Mucosa of rectum (tissue), 2 donors: ENCODE measurements around the gene CA12.

Experiments
- H3K27ac ChIP-seq, 2 donors: one replicate each; pipeline ENCODE4 v1.7.0; 2013; ENCODE audit warnings: inconsistent platforms in 2 of 2, low read depth in 2 of 2, low read length in 2 of 2
- H3K27me3 ChIP-seq, 2 donors: one replicate each; pipeline ENCODE4 v1.7.0; 2013; ENCODE audit warnings: low read length in 2 of 2; ENCODE audit not compliant: control insufficient read depth in 2 of 2, insufficient read depth in 2 of 2
- H3K36me3 ChIP-seq, 2 donors: one replicate each; pipeline ENCODE4 v1.7.0; 2013; ENCODE audit warnings: low read length in 2 of 2; ENCODE audit not compliant: control insufficient read depth in 2 of 2, insufficient read depth in 2 of 2
- H3K4me1 ChIP-seq, 2 donors: one replicate each; pipeline ENCODE4 v1.7.0; 2013; ENCODE audit warnings: low read length in 2 of 2, mild to moderate bottlenecking in 1 of 2; ENCODE audit not compliant: control insufficient read depth in 2 of 2, insufficient read depth in 2 of 2
- H3K4me3 ChIP-seq, 2 donors: one replicate each; pipeline ENCODE4 v1.7.0; 2013; ENCODE audit warnings: low read length in 2 of 2
- H3K9ac ChIP-seq, 2 donors: one replicate each; pipeline ENCODE4 v1.7.0; 2013; ENCODE audit warnings: low read length in 2 of 2, low read depth in 1 of 2, mild to moderate bottlenecking in 1 of 2
- H3K9me3 ChIP-seq, 2 donors: one replicate each; pipeline ENCODE4 v1.7.0; 2013; ENCODE audit warnings: low read length in 2 of 2; ENCODE audit not compliant: control insufficient read depth in 2 of 2
- donor health status: healthy.
- donor health status: Normal muscosa, but diverticular disease.

The CA12 gene

DNA sequence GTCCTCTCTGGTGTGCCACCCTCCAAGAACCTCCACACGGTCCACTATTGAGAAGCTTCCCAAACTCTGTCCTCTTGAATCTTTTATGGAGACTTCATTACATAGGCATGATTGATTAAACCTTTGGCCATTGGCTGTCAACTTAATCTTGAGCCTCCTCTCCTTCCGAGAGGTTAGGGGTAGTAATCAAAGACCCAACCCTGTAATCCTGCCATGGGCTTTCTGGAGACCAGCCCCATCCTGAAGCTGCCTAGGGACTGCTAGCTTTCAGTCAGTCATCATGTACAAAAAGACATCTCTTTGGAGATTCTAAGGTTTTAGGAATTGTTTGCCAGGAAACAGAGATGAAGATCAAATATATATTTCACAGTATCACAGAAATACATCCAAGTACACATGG, 67.2 kb downstream of the CA12 start:
- Histone ChIP-seq H3K27ac (no peak overlapping the region), H3K9me3 (no peaks in the 10 kb centered on the region), H3K4me1 (peaks cover 0 to 6% of the 10 kb centered on the region in 2 donors), H3K9ac (no peak overlapping the region), H3K36me3 (no peaks in the 10 kb centered on the region), H3K27me3 (no peaks in the 10 kb centered on the region), H3K4me3 (no peak overlapping the region)

DNA sequence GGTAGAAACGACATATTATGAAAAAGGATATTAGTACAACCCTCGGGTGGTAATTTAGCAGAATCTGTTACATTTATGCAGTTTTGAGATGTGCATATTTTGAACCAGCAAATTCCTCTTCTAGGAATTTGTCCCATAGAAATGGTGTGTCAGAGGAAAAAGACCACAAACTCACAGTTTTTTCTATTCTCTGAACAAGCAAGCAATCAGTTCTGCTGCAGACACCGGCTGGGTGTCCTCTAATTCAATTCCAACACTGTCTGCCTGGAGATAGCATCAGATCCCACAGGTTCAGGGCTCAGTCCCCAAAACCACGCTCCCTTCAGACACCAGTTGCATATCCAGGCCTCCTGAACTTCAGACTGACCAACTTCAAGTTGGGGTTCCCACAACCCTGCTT, 67.8 kb downstream of the CA12 start:
- H3K4me1 ChIP-seq: peaks cover 0 to 4% of the 10 kb centered on the region in 2 donors
- H3K27me3 ChIP-seq: no peaks in the 10 kb centered on the region
- no peak overlapping the region for H3K27ac ChIP-seq
- no peak overlapping the region for H3K4me3 ChIP-seq
- no peaks in the 10 kb centered on the region for H3K9me3 ChIP-seq
- H3K9ac ChIP-seq: no peak overlapping the region
- no peaks in the 10 kb centered on the region for H3K36me3 ChIP-seq

DNA sequence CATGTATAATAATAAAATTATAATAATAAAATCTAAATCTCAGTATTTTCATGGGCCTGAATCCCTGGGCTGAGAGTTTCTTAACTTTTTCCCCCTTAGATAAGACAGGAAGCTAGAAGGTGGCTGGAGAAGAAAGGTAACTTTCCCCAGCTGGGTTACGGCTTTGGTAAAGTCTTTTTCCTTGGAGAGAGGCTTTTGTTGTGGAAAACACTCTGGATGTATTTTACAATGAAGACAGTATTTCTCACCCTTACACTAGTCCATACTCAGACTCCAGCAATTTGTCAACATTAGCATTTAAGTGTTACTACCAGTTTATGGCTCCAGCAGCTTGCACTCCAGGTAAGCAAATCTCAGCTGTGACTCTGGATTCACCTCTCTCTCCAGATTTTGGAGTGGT, 69.4 kb downstream of the CA12 start:
- no peaks in the 10 kb centered on the region for H3K9me3 ChIP-seq
- H3K27me3 ChIP-seq: no peaks in the 10 kb centered on the region
- H3K27ac ChIP-seq: no peak overlapping the region
- no peak overlapping the region for H3K9ac ChIP-seq
- peaks cover 0 to 3% of the 10 kb centered on the region in 2 donors for H3K4me1 ChIP-seq
- no peaks in the 10 kb centered on the region for H3K36me3 ChIP-seq
- H3K4me3 ChIP-seq: no peak overlapping the region

DNA sequence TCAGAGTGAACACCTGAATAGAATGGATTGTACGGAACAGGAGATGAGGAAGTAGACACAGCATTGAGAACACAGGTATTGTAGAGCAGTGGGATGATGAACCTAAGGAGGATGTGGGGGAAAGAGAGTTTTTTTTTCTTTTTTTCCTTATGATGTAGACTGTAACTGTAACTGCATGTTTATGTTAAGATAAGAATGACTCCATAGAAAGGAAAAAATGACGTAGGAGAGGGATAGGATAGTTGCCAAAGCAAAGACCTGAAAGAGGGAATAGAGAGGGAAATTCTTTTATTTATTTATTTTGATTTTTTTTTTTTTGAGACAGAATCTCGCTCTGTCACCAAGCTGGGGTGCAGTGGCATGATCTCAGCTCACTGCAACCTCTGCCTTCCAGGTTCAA, 71.0 kb downstream of the CA12 start:
- Histone ChIP-seq H3K36me3 (peaks cover 0 to 5% of the 10 kb centered on the region in 2 donors), H3K4me1 (no peaks in the 10 kb centered on the region), H3K27me3 (no peaks in the 10 kb centered on the region), H3K4me3 (no peak overlapping the region), H3K9me3 (no peaks in the 10 kb centered on the region), H3K27ac (no peak overlapping the region), H3K9ac (no peak overlapping the region)

DNA sequence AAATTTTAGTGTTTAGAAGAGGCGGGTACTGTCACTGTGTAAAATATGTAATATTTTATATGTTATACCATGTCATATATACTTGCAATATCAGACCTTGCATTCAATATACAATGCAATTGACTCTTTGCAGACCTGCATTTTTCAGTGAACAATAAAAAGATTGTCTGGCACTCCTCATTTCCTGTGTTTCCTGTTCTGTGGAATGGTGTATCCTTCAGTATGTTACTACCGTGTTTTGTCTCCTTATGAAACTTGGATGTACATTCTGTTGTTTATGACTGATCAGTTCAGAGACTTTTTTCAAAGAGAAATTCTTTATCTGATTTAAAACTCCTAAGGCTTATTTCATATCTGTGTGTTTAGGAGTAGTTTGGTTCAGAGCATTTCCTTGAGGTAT, 72.7 kb downstream of the CA12 start:
- peaks cover 0 to 7% of the 10 kb centered on the region in 2 donors for H3K36me3 ChIP-seq
- no peaks in the 10 kb centered on the region for H3K9me3 ChIP-seq
- no peak overlapping the region for H3K4me3 ChIP-seq
- H3K9ac ChIP-seq: no peak overlapping the region
- H3K4me1 ChIP-seq: no peaks in the 10 kb centered on the region
- no peak overlapping the region for H3K27ac ChIP-seq
- H3K27me3 ChIP-seq: no peaks in the 10 kb centered on the region

DNA sequence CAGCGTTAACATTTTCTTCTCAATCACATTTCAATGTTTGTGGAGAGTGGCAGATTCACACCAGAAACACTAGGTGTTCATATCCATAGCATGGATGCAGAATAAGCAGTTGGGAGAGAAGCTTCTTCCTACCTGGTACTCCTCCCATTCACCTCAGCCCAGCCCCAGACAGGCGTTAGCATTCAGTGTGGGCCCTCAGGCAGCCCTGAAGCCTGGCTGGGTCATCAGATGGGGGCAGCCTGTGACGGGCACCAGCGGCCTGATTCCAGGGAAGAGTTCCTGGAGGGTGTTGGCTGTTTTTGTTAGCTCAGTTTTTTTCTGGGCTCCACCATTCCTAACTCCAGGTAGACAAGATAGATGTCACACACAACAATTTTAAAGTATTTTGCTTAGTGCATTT, 73.2 kb downstream of the CA12 start:
- H3K27ac ChIP-seq: no peak overlapping the region
- H3K4me1 ChIP-seq: no peaks in the 10 kb centered on the region
- no peaks in the 10 kb centered on the region for H3K27me3 ChIP-seq
- H3K36me3 ChIP-seq: peaks cover 0 to 7% of the 10 kb centered on the region in 2 donors
- H3K9ac ChIP-seq: no peak overlapping the region
- H3K9me3 ChIP-seq: no peaks in the 10 kb centered on the region
- no peak overlapping the region for H3K4me3 ChIP-seq

DNA sequence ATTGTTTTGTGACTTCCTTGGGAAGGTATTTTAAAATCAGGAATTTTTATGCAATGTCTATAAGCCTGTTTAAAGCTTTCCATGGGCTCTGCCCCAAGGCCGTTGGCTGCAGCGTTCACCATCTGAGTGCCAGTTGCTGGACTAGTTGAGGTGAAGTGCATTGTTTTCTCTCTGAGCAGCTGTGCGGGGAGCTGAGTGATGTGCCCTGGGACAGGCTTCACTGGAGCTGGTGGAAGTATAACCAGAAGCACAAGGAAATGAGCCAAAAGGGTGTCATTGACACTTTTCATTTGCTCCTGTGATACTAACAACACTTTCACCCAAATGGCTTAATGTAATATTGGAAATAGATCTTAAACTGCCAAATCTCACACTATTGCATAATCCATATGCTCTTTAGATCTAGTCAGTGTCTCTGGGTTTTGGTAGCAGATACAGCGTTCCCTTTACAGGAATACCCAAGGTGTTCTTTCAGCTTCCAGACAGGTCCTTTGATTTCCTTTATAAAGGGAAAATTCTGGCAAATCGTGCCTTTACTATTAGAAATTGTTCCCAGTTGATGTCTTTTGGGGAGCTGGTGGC, 75.1 kb downstream of the CA12 start:
- H3K4me3 ChIP-seq: no peak overlapping the region
- H3K36me3 ChIP-seq: peaks cover 0 to 12% of the 10 kb centered on the region in 2 donors

DNA sequence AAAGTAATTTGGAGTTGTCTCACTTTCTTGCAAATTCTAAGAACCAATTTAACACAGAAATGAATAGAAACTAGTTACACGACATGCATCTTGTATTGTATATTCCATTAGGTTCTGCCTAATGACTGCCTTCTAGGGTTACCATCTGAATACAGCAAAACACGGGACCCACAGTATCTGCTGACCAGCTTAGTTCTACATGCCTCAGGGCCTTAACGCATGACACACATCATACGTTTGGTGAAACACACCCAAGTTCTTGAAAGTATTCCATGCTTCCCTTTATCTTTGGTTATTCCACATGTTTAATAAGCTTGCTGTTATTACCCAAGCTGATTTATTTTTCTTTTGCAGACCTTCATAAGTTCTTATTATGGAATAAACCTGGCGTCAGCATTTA, 76.4 kb downstream of the CA12 start:
- no peak overlapping the region for H3K9ac ChIP-seq
- H3K27me3 ChIP-seq: no peaks in the 10 kb centered on the region
- no peak overlapping the region for H3K27ac ChIP-seq
- no peaks in the 10 kb centered on the region for H3K4me1 ChIP-seq
- peaks cover 0 to 12% of the 10 kb centered on the region in 2 donors for H3K36me3 ChIP-seq
- no peak overlapping the region for H3K4me3 ChIP-seq
- no peaks in the 10 kb centered on the region for H3K9me3 ChIP-seq

More for the DNA sequence above, 75.1 kb downstream of the CA12 start:
- no peaks in the 10 kb centered on the region for H3K4me1 ChIP-seq
- no peak overlapping the region for H3K27ac ChIP-seq
- H3K27me3 ChIP-seq: no peaks in the 10 kb centered on the region
- no peaks in the 10 kb centered on the region for H3K9me3 ChIP-seq
- no peak overlapping the region for H3K9ac ChIP-seq

DNA sequence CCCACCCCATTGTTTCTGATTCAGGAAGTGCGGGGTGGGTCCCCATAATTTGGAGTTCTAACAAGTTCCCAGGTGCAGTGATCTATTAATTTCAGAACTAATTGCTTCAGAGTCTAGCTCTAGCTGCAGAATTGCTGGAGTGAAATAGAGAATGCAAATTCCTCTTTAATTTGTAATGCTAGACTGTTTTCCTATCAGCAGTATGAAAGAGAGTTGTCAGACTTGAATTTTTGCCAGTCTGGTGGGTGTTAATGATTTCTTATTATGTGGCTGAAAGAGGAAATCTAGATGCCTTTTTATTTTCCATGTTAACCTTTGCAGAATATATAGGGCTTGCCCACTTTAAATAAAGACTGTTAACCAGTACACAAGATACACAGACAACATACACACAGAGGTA, 80.6 kb downstream of the CA12 start:
- Histone ChIP-seq H3K4me1 (no peaks in the 10 kb centered on the region), H3K9ac (no peak overlapping the region), H3K27me3 (no peaks in the 10 kb centered on the region), H3K27ac (no peak overlapping the region), H3K4me3 (no peak overlapping the region), H3K9me3 (no peaks in the 10 kb centered on the region), H3K36me3 (peaks cover 0 to 9% of the 10 kb centered on the region in 2 donors)

DNA sequence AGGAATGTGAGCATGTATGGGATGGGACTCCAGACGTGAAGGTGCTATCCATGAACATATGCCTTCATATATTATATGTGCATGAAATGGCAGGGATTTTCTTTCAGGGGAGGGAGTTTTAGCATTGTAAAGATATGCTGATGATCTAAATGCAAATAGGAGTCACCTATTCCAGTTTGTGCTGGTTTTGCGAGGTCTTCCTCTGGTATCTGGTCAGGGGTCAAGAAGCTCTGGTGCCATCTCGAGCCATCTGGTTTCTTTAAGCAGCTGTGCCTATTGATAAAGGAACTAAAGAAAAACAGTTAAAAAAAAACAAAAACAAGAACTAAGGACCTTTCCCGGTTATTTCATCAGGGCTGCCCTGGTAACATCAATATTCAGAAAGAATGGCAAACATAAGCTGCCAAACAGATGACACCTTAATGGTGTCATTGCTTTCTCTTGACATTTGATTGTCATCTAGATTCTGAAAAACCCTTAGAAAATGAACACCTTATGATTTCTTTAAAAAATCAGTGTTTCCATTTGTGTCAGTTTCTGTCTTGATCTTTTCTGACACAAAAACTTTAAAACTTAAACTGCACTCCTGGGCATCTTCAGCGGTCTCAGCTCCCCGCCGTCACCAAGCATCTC, 81.6 kb downstream of the CA12 start:
- Histone ChIP-seq H3K27me3 (no peaks in the 10 kb centered on the region), H3K9ac (no peak overlapping the region), H3K36me3 (peaks cover 0 to 5% of the 10 kb centered on the region in 2 donors), H3K4me1 (no peaks in the 10 kb centered on the region), H3K4me3 (no peak overlapping the region), H3K9me3 (no peaks in the 10 kb centered on the region), H3K27ac (no peak overlapping the region)
